Fibroblast of lung (primary cell): ENCODE data around the gene OR12D3.

Experiments used
- EZH2 ChIP-seq: IDR thresholded peaks from 2 replicates; pipeline ENCODE4 v1.5.1; 2012; ENCODE audit warnings: low read length, control low read depth, mild to moderate bottlenecking; ENCODE audit errors: missing control alignments
- TF ChIP-seq, protein P1 (sequence below), 2 donors: IDR thresholded peaks in 1 of 2; conservative IDR thresholded peaks in 1 of 2; 1 replicate in 1 of 2; 2 replicates in 1 of 2; pipeline ENCODE4 v1.5.1; 2011 to 2012; ENCODE audit warnings: low read length in 2 of 2, control low read depth in 1 of 2, inconsistent platforms in 1 of 2, low read depth in 1 of 2, mild to moderate bottlenecking in 1 of 2

DNA sequence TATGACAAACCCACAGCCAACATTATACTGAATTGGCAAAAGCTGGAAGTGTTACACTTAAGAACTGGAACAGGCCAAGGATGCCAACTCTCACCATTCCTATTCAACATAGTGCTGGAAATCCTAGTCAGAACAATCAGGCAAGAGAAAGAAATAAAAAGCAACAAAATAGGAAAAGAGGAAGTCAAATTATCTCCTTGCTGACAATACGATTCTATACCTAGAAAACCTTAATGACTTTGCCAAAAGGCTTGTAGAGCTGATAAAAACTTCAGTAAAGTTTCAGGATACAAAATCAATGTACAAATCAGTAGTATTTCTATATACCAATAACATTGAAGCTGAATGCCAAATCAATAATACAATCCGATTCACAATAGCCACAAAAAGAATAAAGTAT is 38.8 kb downstream of the OR12D3 start:
- TF ChIP-seq, protein P1, sequence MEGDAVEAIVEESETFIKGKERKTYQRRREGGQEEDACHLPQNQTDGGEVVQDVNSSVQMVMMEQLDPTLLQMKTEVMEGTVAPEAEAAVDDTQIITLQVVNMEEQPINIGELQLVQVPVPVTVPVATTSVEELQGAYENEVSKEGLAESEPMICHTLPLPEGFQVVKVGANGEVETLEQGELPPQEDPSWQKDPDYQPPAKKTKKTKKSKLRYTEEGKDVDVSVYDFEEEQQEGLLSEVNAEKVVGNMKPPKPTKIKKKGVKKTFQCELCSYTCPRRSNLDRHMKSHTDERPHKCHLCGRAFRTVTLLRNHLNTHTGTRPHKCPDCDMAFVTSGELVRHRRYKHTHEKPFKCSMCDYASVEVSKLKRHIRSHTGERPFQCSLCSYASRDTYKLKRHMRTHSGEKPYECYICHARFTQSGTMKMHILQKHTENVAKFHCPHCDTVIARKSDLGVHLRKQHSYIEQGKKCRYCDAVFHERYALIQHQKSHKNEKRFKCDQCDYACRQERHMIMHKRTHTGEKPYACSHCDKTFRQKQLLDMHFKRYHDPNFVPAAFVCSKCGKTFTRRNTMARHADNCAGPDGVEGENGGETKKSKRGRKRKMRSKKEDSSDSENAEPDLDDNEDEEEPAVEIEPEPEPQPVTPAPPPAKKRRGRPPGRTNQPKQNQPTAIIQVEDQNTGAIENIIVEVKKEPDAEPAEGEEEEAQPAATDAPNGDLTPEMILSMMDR (conservative IDR thresholded peaks at IDR 0.05 in 1 of 2, IDR thresholded peaks at IDR 0.05 in 1 of 2; ENCODE audit: low read depth in 1 of 2, low read length in 2 of 2): no peak
- no peak for TF ChIP-seq EZH2
